Peyer's patch (tissue), 4 donors: ENCODE results near the gene PDE6B. TPM values are rescaled to one million over a fixed set of nuclear protein-coding genes. Genes with fewer than 3 reads are reported as not detected.
"Not testable (repeated sequence)": the region's sequence is repeated elsewhere in the genome, so short reads cannot be mapped to it uniquely, and the experiment has no call there.

Experiments used
- DNase-seq, 3 donors: peaks; one replicate each; pipeline ENCODE4 v3.0.0-alpha.2; 2017 to 2019
- H3K27ac ChIP-seq, 4 donors: fragments of 200-600 bp; sonication (generic); one replicate each; pipeline ENCODE4 v1.5.1; 2016 to 2019
- H3K27me3 ChIP-seq, 2 donors: fragments of 200-600 bp; sonication (generic); one replicate each; pipeline ENCODE4 v1.5.1; 2019
- H3K36me3 ChIP-seq, 3 donors: fragments of 200-600 bp; sonication (generic); one replicate each; pipeline ENCODE4 v1.5.1; 2016 to 2019
- H3K4me1 ChIP-seq, 4 donors: fragments of 200-600 bp; sonication (generic); one replicate each; pipeline ENCODE4 v1.5.1; 2016 to 2019
- H3K4me3 ChIP-seq, 4 donors: fragments of 200-600 bp; sonication (generic); 1 replicate in 3 of 4; 2 replicates in 1 of 4; pipeline ENCODE4 v1.5.1; 2016 to 2019; ENCODE audit warnings: mild to moderate bottlenecking in 1 of 4
- H3K9me3 ChIP-seq, 4 donors: fragments of 200-600 bp; sonication (generic); one replicate each; pipeline ENCODE4 v1.5.1; 2016 to 2019; ENCODE audit warnings: mild to moderate bottlenecking in 1 of 4
- POLR2A ChIP-seq, 2 donors: fragments of 450-650 bp; IDR thresholded peaks; one replicate each; pipeline ENCODE4 v1.5.1; 2017; ENCODE audit warnings: antibody characterized with exemption in 2 of 2, mild to moderate bottlenecking in 2 of 2, moderate library complexity in 2 of 2
- total RNA-seq, 4 donors: library from RNA; depleted of rRNA; stranded (reverse); fragments of >200 nt; gene quantifications; one replicate each; pipeline ENCODE4 v1.1.0, GENCODE V29; 2016
- TF ChIP-seq, protein P1 (sequence below), 6 experiments: fragments of 450-650 bp in 4 of 6; fragments of 200-600 bp in 2 of 6; sonication (generic) in 1 of 6; IDR thresholded peaks; one replicate each; pipeline ENCODE4 v1.5.1; 2017 to 2019; ENCODE audit warnings: antibody characterized with exemption in 6 of 6, mild to moderate bottlenecking in 3 of 6, moderate library complexity in 1 of 6

PDE6B gene
- total RNA-seq, 4 donors from 2014 or later = 0.27 to 1.8 (median 1.4) TPM; not detected in 1

DNA sequence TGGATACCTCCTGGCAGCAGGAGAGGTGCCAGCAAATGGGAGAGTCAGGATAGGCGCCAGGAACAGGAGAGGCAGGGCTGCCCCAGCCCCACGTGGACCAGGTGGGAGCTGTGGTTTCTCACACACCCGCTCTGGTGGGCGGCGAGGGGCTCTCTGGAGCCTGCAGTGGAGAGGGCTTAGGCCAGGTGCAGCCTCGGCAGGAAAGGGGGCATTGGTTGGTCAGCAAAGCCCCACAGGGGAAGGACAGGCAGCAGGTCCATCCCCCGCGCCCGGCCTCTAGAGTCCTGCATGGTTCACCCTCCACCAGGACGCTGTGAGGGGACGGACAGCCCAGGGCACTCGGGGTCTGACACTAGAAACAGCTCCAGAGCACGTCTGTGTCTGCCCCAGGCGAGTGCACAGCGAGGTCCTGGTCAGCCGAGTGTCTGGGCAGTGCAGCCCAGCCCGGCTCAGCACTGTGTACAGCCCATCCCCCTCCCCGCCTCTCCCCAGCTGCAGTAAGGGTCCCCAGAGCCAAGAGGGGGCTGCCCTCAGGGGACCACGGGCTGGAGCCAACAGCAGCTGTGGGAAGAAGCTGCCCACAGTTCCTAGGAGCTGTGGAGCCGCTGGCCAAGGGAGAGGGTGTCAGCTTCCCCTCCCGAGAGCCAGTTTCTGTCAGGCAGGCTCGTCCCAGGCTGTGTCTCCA lies 40.5 kb downstream of the PDE6B start:
- TF ChIP-seq, protein P1, sequence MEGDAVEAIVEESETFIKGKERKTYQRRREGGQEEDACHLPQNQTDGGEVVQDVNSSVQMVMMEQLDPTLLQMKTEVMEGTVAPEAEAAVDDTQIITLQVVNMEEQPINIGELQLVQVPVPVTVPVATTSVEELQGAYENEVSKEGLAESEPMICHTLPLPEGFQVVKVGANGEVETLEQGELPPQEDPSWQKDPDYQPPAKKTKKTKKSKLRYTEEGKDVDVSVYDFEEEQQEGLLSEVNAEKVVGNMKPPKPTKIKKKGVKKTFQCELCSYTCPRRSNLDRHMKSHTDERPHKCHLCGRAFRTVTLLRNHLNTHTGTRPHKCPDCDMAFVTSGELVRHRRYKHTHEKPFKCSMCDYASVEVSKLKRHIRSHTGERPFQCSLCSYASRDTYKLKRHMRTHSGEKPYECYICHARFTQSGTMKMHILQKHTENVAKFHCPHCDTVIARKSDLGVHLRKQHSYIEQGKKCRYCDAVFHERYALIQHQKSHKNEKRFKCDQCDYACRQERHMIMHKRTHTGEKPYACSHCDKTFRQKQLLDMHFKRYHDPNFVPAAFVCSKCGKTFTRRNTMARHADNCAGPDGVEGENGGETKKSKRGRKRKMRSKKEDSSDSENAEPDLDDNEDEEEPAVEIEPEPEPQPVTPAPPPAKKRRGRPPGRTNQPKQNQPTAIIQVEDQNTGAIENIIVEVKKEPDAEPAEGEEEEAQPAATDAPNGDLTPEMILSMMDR (IDR thresholded peaks at IDR 0.05) = no peak
- TF ChIP-seq POLR2A (IDR thresholded peaks at IDR 0.05) = no peak
- no peak for DNase-seq

DNA sequence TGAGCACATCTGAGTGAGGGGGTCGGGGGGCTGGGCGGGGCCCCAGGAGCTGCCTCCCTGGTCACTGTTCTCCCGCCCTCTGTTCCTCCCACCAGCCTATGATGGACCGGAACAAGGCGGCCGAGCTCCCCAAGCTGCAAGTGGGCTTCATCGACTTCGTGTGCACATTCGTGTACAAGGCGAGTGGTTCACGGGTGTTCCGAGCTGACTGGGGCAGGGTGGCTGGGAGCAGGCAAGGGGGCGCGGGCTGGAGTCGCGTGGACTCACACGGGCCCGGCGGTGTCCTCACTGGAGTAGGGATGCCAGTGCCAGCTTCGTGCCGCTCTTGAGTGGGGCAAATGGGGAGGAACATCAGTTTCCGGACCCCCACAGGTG lies 41.0 kb downstream of the PDE6B start:
- no peak overlapping the region for H3K4me3 ChIP-seq
- no peaks in the 10 kb centered on the region for H3K27me3 ChIP-seq
- peaks cover 0 to 8% (median 0%) of the 10 kb centered on the region in 4 donors for H3K4me1 ChIP-seq
- H3K9me3 ChIP-seq = no peaks in the 10 kb centered on the region
- H3K27ac ChIP-seq = no peak overlapping the region
- DNase-seq = no peak
- no peak for TF ChIP-seq POLR2A (IDR thresholded peaks at IDR 0.05)
- TF ChIP-seq, protein P1 (IDR thresholded peaks at IDR 0.05) = no peak
- peaks cover 0 to 9% (median 0%) of the 10 kb centered on the region in 3 donors for H3K36me3 ChIP-seq

More for the DNA sequence above, 40.5 kb downstream of the PDE6B start:
- peaks cover 0 to 8% (median 0%) of the 10 kb centered on the region in 4 donors for H3K4me1 ChIP-seq
- H3K4me3 ChIP-seq = no peak overlapping the region
- peaks cover 0 to 3% (median 0%) of the 10 kb centered on the region in 3 donors for H3K36me3 ChIP-seq
- H3K9me3 ChIP-seq = no peaks in the 10 kb centered on the region
- H3K27ac ChIP-seq = no peak overlapping the region
- no peaks in the 10 kb centered on the region for H3K27me3 ChIP-seq

- no peak for TF ChIP-seq POLR2A (IDR thresholded peaks at IDR 0.05)
- TF ChIP-seq, protein P1 (IDR thresholded peaks at IDR 0.05) = no peak
- H3K27ac ChIP-seq = no peak overlapping the region
Measured at GRCh38 chr4:666822-667544, 41.6 kb downstream of the PDE6B start.

GRCh38 chr4:667545-667925 lies 42.2 kb downstream of the PDE6B start:
- TF ChIP-seq, protein P1 (IDR thresholded peaks at IDR 0.05) = no peak
- TF ChIP-seq POLR2A (IDR thresholded peaks at IDR 0.05) = no peak
- H3K4me3 ChIP-seq = no peak overlapping the region
- no peaks in the 10 kb centered on the region for H3K9me3 ChIP-seq
- no peak overlapping the region for H3K27ac ChIP-seq
- H3K4me1 ChIP-seq = peaks cover 0 to 10% (median 0%) of the 10 kb centered on the region in 4 donors
- H3K27me3 ChIP-seq = no peaks in the 10 kb centered on the region
- DNase-seq = no peak
- H3K36me3 ChIP-seq = peaks cover 0 to 20% (median 0%) of the 10 kb centered on the region in 3 donors

More at GRCh38 chr4:666822-667544, 41.6 kb downstream of the PDE6B start:
- H3K9me3 ChIP-seq = no peaks in the 10 kb centered on the region
- H3K4me3 ChIP-seq = no peak overlapping the region
- DNase-seq = no peak
- H3K27me3 ChIP-seq = no peaks in the 10 kb centered on the region
- peaks cover 0 to 14% (median 0%) of the 10 kb centered on the region in 3 donors for H3K36me3 ChIP-seq
- H3K4me1 ChIP-seq = peaks cover 0 to 8% (median 0%) of the 10 kb centered on the region in 4 donors

GRCh38 chr4:668219-668618 lies 42.8 kb downstream of the PDE6B start:
- peaks cover 0 to 15% (median 5%) of the 10 kb centered on the region in 4 donors for H3K4me1 ChIP-seq
- H3K27ac ChIP-seq, DNase-seq: not testable (repeated sequence)

DNA sequence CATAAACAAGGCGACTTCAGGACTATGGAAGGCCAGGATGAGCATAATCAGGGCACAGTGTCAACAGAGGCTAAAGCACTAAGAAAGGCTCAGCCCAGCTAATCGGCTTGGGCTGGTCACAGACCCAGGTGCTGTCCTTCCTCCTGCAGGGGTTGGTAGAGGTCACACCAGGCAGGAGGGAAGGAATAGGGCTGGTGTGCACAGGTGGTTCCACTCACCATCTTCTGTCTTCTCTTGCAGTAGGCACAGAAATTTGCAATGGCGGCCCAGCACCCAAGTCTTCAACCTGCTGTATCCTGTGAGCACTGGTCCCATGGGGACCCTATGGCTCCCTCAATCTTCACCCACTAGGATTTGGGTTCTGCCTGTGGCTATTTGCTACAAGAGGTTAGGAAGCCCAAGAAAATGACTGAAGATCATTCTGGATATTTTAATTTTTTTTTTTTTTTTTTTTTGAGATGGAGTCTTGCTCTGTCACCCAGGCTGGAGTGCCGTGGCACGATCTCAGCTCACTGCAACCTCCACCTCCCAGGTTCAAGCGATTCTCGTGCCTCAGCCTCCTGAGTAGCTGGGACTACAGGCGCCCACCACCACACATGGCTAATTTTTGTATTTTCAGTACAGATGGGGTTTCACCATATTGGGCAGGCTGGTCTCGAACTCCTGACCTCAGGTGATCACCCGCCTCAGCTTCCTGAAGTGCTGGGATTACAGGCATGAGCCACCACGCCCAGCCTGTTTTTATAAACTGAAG lies 44.6 kb downstream of the PDE6B start:
- not testable (repeated sequence) for DNase-seq, H3K27ac ChIP-seq, H3K9me3 ChIP-seq, H3K4me3 ChIP-seq, H3K27me3 ChIP-seq
- peaks cover 0 to 13% (median 11%) of the 10 kb centered on the region in 4 donors for H3K4me1 ChIP-seq
- H3K36me3 ChIP-seq = peaks cover 0 to 25% (median 0%) of the 10 kb centered on the region in 3 donors

More at GRCh38 chr4:668219-668618, 42.8 kb downstream of the PDE6B start:
- not testable (repeated sequence) for H3K9me3 ChIP-seq, H3K27me3 ChIP-seq, H3K4me3 ChIP-seq
- peaks cover 0 to 25% (median 0%) of the 10 kb centered on the region in 3 donors for H3K36me3 ChIP-seq
